SK-N-SH (cell line): ENCODE results near the gene ARHGAP15.

Experiments
- CHD2 ChIP-seq: fragments of 150-350 bp; IDR thresholded peaks from 2 replicates; pipeline ENCODE4 v1.6.1; 2018; ENCODE audit warnings: low read length; ENCODE audit not compliant: partially characterized antibody
- EZH2phosphoT487 ChIP-seq: fragments of 200-600 bp; sonication (generic); IDR thresholded peaks from 2 replicates; pipeline ENCODE4 v1.6.1; 2017; ENCODE audit warnings: low read depth, mixed run types, mild to moderate bottlenecking, antibody characterized with exemption, moderate library complexity, borderline replicate concordance
- FOSL2 ChIP-seq: IDR thresholded peaks from 2 replicates; pipeline ENCODE4 v1.4.0; 2012; ENCODE audit warnings: low read depth, mild to moderate bottlenecking, moderate library complexity, borderline replicate concordance
- POLR2AphosphoS5 ChIP-seq: IDR thresholded peaks from 2 replicates; pipeline ENCODE4 v1.6.1; 2012; ENCODE audit warnings: low read depth, low read length
- RAD21 ChIP-seq: IDR thresholded peaks from 2 replicates; pipeline ENCODE4 v1.6.1; 2012; ENCODE audit warnings: mild to moderate bottlenecking, low read length
- RCOR1 ChIP-seq: fragments of 150-350 bp; IDR thresholded peaks from 2 replicates; pipeline ENCODE4 v1.6.1; 2017; ENCODE audit warnings: antibody characterized with exemption, low read length
- REST ChIP-seq: IDR thresholded peaks from 2 replicates; pipeline ENCODE4 v1.6.1; 2012; ENCODE audit warnings: mild to moderate bottlenecking, low read depth, low read length, moderate library complexity
- RXRA ChIP-seq: IDR thresholded peaks from 2 replicates; pipeline ENCODE4 v1.4.0; 2012; ENCODE audit warnings: low read depth, mild to moderate bottlenecking, borderline replicate concordance
- SMC3 ChIP-seq: IDR thresholded peaks from 2 replicates; pipeline ENCODE4 v1.6.1; 2012; ENCODE audit warnings: low read depth, low read length, improper control_type of control experiment
- TCF12 ChIP-seq: IDR thresholded peaks from 2 replicates; pipeline ENCODE4 v1.4.0; 2012
- ZBTB33 ChIP-seq: IDR thresholded peaks from 2 replicates; pipeline ENCODE4 v1.4.0; 2012; ENCODE audit warnings: low read depth, borderline replicate concordance
- TF ChIP-seq, protein P1 (sequence below): fragments of 200-600 bp; sonication (generic); IDR thresholded peaks from 2 replicates; pipeline ENCODE4 v1.6.1; 2017; ENCODE audit warnings: antibody characterized with exemption, mild to moderate bottlenecking, moderate library complexity
- TF ChIP-seq, protein P2 (sequence below): fragments of 150-350 bp; IDR thresholded peaks from 2 replicates; pipeline ENCODE4 v1.6.1; 2017; ENCODE audit warnings: antibody characterized with exemption, low read length, low read depth, borderline replicate concordance

DNA sequence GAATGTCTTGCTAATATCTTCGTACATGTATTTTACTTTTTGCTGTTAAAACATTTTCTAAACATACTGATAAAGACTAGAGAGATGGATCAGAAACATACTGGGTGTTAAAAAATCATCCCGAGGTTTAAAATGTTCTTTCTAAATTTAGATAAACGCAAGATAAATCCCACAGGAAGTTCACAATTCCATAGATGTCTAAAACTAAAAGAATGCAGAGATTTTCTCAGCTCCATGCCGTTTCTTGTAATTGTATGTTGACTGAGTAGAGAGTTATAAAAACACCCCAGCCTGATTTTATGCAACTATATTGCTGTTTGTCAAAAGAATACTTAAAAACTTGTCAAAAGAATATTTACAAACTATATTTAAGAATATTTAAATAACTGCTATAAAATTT, 455.7 kb downstream of the ARHGAP15 start:
- TF ChIP-seq ZBTB33 (no peak), POLR2AphosphoS5 (no peak), RAD21 (no peak), FOSL2 (no peak), CHD2 (no peak), RCOR1 (no peak), REST (no peak), EZH2phosphoT487 (no peak), RXRA (no peak), TCF12 (no peak), SMC3 (no peak)
- TF ChIP-seq, protein P1, sequence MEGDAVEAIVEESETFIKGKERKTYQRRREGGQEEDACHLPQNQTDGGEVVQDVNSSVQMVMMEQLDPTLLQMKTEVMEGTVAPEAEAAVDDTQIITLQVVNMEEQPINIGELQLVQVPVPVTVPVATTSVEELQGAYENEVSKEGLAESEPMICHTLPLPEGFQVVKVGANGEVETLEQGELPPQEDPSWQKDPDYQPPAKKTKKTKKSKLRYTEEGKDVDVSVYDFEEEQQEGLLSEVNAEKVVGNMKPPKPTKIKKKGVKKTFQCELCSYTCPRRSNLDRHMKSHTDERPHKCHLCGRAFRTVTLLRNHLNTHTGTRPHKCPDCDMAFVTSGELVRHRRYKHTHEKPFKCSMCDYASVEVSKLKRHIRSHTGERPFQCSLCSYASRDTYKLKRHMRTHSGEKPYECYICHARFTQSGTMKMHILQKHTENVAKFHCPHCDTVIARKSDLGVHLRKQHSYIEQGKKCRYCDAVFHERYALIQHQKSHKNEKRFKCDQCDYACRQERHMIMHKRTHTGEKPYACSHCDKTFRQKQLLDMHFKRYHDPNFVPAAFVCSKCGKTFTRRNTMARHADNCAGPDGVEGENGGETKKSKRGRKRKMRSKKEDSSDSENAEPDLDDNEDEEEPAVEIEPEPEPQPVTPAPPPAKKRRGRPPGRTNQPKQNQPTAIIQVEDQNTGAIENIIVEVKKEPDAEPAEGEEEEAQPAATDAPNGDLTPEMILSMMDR: no peak
- TF ChIP-seq, protein P2, sequence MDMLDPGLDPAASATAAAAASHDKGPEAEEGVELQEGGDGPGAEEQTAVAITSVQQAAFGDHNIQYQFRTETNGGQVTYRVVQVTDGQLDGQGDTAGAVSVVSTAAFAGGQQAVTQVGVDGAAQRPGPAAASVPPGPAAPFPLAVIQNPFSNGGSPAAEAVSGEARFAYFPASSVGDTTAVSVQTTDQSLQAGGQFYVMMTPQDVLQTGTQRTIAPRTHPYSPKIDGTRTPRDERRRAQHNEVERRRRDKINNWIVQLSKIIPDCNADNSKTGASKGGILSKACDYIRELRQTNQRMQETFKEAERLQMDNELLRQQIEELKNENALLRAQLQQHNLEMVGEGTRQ: no peak
